ENCODE measurements around the gene CEP112. TPM values are rescaled to one million over a fixed set of nuclear protein-coding genes. Genes with fewer than 3 reads are reported as not detected.

The CEP112 gene
- total and polyA plus RNA-seq, 10 of the 15 experiments (the other 5 are each of a cell fraction or from before 2014, with no cell fraction given): 0.11 to 3.8 (median 0.32) TPM; not detected in 1

GRCh38 chr17:65718601-65719000, 473.3 kb downstream of the CEP112 start:
- no peak overlapping the region for H2AFZ ChIP-seq (ENCODE audit: control insufficient read depth, low read depth, low read length)
- ChIA-PET SMC1A (ENCODE audit: uncharacterized antibody, unreplicated experiment) (interaction anchor here (0.8 to 1.4 kb wide), 2 partner anchors 10 to 21 kb away, joined by 3 read pairs; no protein-coding TSS in a partner anchor), POLR2A (no interaction called here), CTCF (no interaction called here), RAD21 (ENCODE audit: unreplicated experiment) (interaction anchor here (1.5 kb wide), 1 partner anchor 32 kb away, joined by 3 read pairs; no protein-coding TSS in a partner anchor)
- no peak overlapping the region for H3K9ac ChIP-seq (ENCODE audit: control insufficient read depth, insufficient read depth, low read length)
- no peaks in the 10 kb centered on the region for H4K20me1 ChIP-seq (ENCODE audit: control insufficient read depth, insufficient read depth)
- no peak for FAIRE-seq
- in situ Hi-C loops (cut with MboI): no loop called here
- no peaks in the 10 kb centered on the region; a peak in 1 of 4 replicates for H3K27me3 ChIP-seq (replicated peaks in 1 of 2; ENCODE audit: control insufficient read depth in 2 of 2, insufficient read depth in 2 of 2, low read length in 1 of 2)
- no peak overlapping the region for H3K4me2 ChIP-seq (ENCODE audit: control insufficient read depth, insufficient read depth)
- BruUV-seq (replicated peaks): no TSS peak
- H3K9me3 ChIP-seq (replicated peaks; ENCODE audit: control insufficient read depth, insufficient read depth, low read length): no peaks in the 10 kb centered on the region
- H3K4me3 ChIP-seq: no peak overlapping the region
- no peak for ATAC-seq
- H3K36me3 ChIP-seq (ENCODE audit: control insufficient read depth in 2 of 2, insufficient read depth in 2 of 2, low read length in 1 of 2): no peaks in the 10 kb centered on the region
- WGBS (ENCODE audit: insufficient coverage, insufficient replicate concordance, low lambda C conversion rate, missing lambda C conversion rate): 13% methylated on average over 3 of the region's 3 CpGs
- no peaks in the 10 kb centered on the region for H3K4me1 ChIP-seq (ENCODE audit: control insufficient read depth, insufficient read depth, low read length)
- intact Hi-C loops (cut with micrococcal nuclease; ENCODE audit: unreplicated experiment): no loop called here
- DNase-seq (ENCODE audit: low read depth, low spot score): no peak
- no peak overlapping the region for H3K27ac ChIP-seq (ENCODE audit: control insufficient read depth, insufficient read depth)
- no peaks in the 10 kb centered on the region for H3K79me2 ChIP-seq (ENCODE audit: control insufficient read depth, insufficient read depth, low read length)
- TF ChIP-seq HSF1 (IDR thresholded peaks at IDR 0.05; ENCODE audit: low read depth, low read length): no peak
- no peak for TF ChIP-seq HCFC1 (IDR thresholded peaks at IDR 0.05; ENCODE audit: low read length)
- TF ChIP-seq, protein P1, sequence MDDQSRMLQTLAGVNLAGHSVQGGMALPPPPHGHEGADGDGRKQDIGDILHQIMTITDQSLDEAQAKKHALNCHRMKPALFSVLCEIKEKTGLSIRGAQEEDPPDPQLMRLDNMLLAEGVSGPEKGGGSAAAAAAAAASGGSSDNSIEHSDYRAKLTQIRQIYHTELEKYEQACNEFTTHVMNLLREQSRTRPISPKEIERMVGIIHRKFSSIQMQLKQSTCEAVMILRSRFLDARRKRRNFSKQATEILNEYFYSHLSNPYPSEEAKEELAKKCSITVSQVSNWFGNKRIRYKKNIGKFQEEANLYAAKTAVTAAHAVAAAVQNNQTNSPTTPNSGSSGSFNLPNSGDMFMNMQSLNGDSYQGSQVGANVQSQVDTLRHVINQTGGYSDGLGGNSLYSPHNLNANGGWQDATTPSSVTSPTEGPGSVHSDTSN (IDR thresholded peaks at IDR 0.05; ENCODE audit: insufficient replicate concordance, low read depth, low read length): no peak
- no peak for TF ChIP-seq EGR1 (IDR thresholded peaks at IDR 0.05; ENCODE audit: borderline replicate concordance in 1 of 2, low read depth in 2 of 2, low read length in 2 of 2)
- no peak for TF ChIP-seq RB1 (IDR thresholded peaks at IDR 0.05; ENCODE audit: borderline replicate concordance)
- TF ChIP-seq REST (IDR thresholded peaks at IDR 0.05; ENCODE audit: low read depth, low read length): no peak
- TF ChIP-seq NFYB (IDR thresholded peaks at IDR 0.05; ENCODE audit: insufficient read depth, low read depth, low read length): no peak
- no peak for TF ChIP-seq TCF3 (IDR thresholded peaks at IDR 0.05; ENCODE audit: borderline replicate concordance, insufficient read depth, low read depth, low read length)
- no peak for TF ChIP-seq BRCA1 (IDR thresholded peaks at IDR 0.05; ENCODE audit: low read depth, low read length)
- no peak for TF ChIP-seq SREBF2 (IDR thresholded peaks at IDR 0.05; ENCODE audit: low read length)
- TF ChIP-seq RAD51 (IDR thresholded peaks at IDR 0.05): no peak
- TF ChIP-seq KLF5 (IDR thresholded peaks at IDR 0.05; ENCODE audit: partially characterized antibody): no peak
- no peak for TF ChIP-seq RAD21 (IDR thresholded peaks at IDR 0.05; ENCODE audit: insufficient read depth, low read depth, low read length)
- TF ChIP-seq ZZZ3 (IDR thresholded peaks at IDR 0.05; ENCODE audit: control insufficient read depth, insufficient read length, low read depth): no peak
- TF ChIP-seq CBFB (IDR thresholded peaks at IDR 0.05; ENCODE audit: low read depth): no peak
- TF ChIP-seq, protein P2, sequence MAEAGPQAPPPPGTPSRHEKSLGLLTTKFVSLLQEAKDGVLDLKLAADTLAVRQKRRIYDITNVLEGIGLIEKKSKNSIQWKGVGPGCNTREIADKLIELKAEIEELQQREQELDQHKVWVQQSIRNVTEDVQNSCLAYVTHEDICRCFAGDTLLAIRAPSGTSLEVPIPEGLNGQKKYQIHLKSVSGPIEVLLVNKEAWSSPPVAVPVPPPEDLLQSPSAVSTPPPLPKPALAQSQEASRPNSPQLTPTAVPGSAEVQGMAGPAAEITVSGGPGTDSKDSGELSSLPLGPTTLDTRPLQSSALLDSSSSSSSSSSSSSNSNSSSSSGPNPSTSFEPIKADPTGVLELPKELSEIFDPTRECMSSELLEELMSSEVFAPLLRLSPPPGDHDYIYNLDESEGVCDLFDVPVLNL (IDR thresholded peaks at IDR 0.05; ENCODE audit: low read depth, low read length): no peak
- no peak for TF ChIP-seq GABPA (IDR thresholded peaks at IDR 0.05; ENCODE audit: low read depth)
- no peak for TF ChIP-seq EP300 (IDR thresholded peaks at IDR 0.05; ENCODE audit: borderline replicate concordance in 1 of 2, control insufficient read depth in 1 of 2, low read depth in 2 of 2, low read length in 2 of 2)

All from GM12878 (cell line).